Stomach smooth muscle (tissue), 2 donors: ENCODE data around the gene CECR2.

ENCODE experiments used
- H3K27ac ChIP-seq: one replicate; pipeline ENCODE4 v1.7.0; 2013; ENCODE audit warnings: mild to moderate bottlenecking, low read length, inconsistent platforms
- H3K27me3 ChIP-seq, 2 donors: one replicate each; pipeline ENCODE4 v1.7.0; 2013; ENCODE audit warnings: low read length in 2 of 2; ENCODE audit not compliant: insufficient read depth in 2 of 2, control insufficient read depth in 1 of 2
- H3K36me3 ChIP-seq, 2 donors: one replicate each; pipeline ENCODE4 v1.7.0; 2013; ENCODE audit warnings: low read length in 2 of 2; ENCODE audit not compliant: control insufficient read depth in 2 of 2, insufficient read depth in 2 of 2
- H3K4me1 ChIP-seq: one replicate; pipeline ENCODE4 v1.7.0; 2013; ENCODE audit warnings: low read length; ENCODE audit not compliant: control insufficient read depth, insufficient read depth
- H3K4me3 ChIP-seq, 2 donors: one replicate each; pipeline ENCODE4 v1.7.0; 2013; ENCODE audit warnings: low read length in 2 of 2
- H3K9ac ChIP-seq, 2 donors: one replicate each; pipeline ENCODE4 v1.7.0; 2013; ENCODE audit warnings: low read length in 2 of 2, mild to moderate bottlenecking in 1 of 2
- H3K9me3 ChIP-seq, 2 donors: one replicate each; pipeline ENCODE4 v1.7.0; 2013; ENCODE audit warnings: low read length in 2 of 2; ENCODE audit not compliant: control insufficient read depth in 2 of 2
- donor health status: healthy.
- donor health status: Pancreatic carcinoma.

The CECR2 gene

DNA sequence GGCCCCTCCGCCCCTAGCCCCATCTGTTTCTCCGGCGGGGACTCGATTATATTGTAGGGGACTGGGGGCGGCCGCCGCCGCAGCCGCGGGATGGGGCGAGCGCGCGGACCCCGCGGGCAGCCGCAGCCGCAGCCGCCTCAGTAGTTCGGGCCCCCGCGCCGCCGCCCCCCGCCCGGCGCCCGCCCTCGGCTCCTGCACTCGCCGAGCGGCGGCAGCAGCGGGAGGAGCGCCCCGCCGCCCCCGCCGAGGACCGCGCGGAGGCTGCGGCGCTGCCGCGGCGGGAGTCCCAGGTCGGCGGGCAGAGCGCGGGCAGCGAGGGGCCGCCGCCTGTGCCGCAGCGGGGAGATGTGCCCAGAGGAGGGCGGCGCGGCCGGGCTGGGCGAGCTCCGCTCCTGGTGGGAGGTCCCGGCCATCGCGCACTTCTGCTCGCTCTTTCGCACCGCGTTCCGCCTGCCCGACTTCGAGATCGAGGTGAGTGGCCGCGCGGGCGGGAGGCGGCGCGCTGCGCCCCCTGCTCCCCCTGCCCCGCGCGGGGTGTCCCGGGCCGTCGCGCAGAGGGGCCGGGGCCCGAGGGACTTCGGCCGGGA lies at the start of gene CECR2:
CECR2 (plus strand) TSS at position 22 of the 587 bp plus-strand sequence; CDS start at position 346, 324 bp downstream.
- Histone ChIP-seq H3K4me1 (peaks cover 13% of the 10 kb centered on the region), H3K27ac (no peak within 1 kb of the TSS), H3K27me3 (peaks cover 29 to 46% of the 10 kb centered on the region in 2 donors), H3K4me3 (peak within 1 kb of the TSS; percentile 65 to 70), H3K36me3 (no peaks in the 10 kb centered on the region), H3K9me3 (no peaks in the 10 kb centered on the region), H3K9ac (no peak within 1 kb of the TSS)

DNA sequence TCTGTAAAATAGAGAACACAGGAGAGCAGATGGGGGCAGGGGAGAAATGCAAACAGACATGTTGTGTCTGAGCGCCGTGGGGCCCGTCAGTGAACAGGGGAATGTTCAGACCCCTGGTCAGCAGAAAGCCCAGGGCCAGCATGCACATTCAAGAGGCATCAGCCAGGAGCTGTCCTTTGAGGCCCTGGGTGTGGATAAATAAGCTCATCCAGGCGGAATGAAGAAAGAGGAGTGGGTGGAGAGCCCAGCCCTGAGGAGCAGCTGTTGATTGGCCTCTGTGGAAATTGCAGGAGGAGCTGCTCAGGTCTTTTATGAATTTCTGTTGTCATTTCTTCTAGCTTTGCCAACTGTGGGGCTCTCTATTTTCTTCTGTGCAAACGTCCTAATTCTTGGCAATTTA lies 49.7 kb upstream of the CECR2 start:
- peaks cover 2 to 3% of the 10 kb centered on the region in 2 donors for H3K27me3 ChIP-seq
- no peak overlapping the region for H3K9ac ChIP-seq
- no peak overlapping the region for H3K4me3 ChIP-seq
- H3K4me1 ChIP-seq: no peaks in the 10 kb centered on the region
- no peaks in the 10 kb centered on the region for H3K9me3 ChIP-seq
- H3K27ac ChIP-seq: no peak overlapping the region
- H3K36me3 ChIP-seq: no peaks in the 10 kb centered on the region

DNA sequence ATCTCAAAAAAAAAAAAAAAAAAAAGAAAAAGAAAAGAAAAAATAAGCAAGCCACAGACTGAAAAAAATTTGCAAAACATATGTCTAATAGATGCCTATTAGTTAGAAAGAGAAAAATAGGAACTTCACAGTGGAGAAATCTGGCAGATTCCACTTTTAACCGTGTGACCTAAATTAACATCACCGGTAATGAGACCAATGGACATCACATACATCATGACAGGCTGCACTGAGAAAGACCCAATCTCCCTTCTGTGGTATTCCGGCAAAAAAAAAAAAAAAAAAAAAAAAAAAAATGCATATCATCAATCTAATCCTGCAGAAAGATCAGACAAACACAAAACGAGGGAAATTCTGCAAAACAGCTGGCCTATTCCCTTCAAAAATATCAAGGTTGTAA lies 46.7 kb upstream of the CECR2 start:
- H3K4me3 ChIP-seq: no peak overlapping the region
- H3K27ac ChIP-seq: no peak overlapping the region
- H3K4me1 ChIP-seq: no peaks in the 10 kb centered on the region
- no peaks in the 10 kb centered on the region for H3K36me3 ChIP-seq
- no peaks in the 10 kb centered on the region for H3K9me3 ChIP-seq
- H3K9ac ChIP-seq: no peak overlapping the region
- no peaks in the 10 kb centered on the region for H3K27me3 ChIP-seq

DNA sequence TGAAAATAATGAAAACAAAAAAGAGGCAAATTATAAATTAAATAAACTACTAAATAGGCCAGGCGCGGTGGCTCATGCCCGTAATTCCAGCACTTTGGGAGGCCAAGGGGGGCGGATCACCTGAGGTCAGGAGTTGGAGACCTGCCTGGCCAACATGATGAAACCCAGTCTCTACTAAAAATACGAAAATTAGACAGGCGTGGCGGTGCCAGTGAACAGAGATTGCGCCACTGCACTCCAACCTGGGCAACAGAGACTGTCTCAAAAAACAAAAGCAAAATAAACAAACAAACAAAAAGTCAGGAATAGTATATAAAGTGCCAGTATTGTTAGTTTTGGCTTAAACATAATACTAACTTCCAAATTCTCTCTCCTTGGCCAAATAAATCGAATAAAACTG lies 37.6 kb upstream of the CECR2 start:
- Histone ChIP-seq H3K9ac (no peak overlapping the region), H3K9me3 (no peaks in the 10 kb centered on the region), H3K36me3 (no peaks in the 10 kb centered on the region), H3K4me1 (no peaks in the 10 kb centered on the region), H3K27me3 (peaks cover 0 to 7% of the 10 kb centered on the region in 2 donors), H3K27ac (no peak overlapping the region), H3K4me3 (no peak overlapping the region)

DNA sequence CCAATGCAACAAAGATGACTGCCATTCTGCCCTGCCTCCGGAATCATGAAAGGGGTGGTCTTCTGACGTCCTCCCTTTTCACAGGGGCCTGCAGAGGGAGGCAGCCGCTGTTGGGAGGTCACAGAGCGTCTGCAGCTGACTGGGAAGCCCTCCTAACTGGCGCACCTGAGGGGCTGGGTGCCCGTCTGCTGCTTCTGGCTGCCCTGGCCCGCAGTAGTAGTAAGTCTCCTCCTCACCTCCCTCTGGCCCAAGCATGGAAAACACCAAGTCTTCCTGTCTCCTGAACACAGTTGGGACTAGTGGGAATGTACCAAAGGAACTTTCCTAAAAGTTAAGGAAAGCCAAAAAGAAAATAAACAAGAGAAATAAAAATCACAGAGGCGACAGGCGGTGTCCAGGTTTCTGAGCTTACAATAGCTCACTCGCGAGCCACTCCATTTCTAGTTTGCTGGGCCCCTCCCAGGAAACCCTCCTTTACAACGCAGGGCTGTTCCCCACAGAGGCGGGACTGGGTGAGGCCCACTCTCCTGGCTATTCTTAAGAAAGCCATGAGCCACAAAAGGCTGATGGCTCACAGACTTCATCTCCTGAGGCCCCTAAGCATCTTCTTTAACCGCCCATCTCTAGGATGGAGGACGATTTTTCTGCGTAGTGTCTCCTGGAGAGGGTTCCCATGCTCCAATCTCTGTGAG lies 37.0 kb upstream of the CECR2 start:
- Histone ChIP-seq H3K9ac (no peak overlapping the region), H3K4me3 (no peak overlapping the region), H3K27ac (no peak overlapping the region), H3K4me1 (no peaks in the 10 kb centered on the region), H3K9me3 (no peaks in the 10 kb centered on the region), H3K27me3 (peaks cover 2 to 7% of the 10 kb centered on the region in 2 donors), H3K36me3 (no peaks in the 10 kb centered on the region)

DNA sequence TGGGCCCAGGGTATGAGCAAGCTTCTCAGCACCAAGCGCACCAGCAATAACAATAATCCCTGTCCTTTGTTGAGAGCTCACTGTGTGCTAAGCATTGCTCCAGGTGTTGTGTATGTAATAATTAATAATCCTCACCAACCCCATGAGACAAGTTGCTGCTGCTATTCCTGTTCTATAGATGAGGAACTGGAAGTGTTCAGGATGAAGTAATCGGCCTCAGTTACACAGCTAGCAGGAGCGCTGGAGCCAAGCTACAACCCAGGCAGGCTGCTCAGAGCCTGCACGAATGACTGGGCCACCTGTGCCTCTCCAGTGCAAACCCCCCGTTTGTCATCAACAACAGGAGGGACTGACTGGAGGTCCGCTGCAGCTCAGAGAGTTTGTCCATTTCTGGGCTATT lies 35.2 kb upstream of the CECR2 start:
- H3K27me3 ChIP-seq: peaks cover 5 to 8% of the 10 kb centered on the region in 2 donors
- no peaks in the 10 kb centered on the region for H3K4me1 ChIP-seq
- H3K9ac ChIP-seq: no peak overlapping the region
- H3K9me3 ChIP-seq: no peaks in the 10 kb centered on the region
- no peak overlapping the region for H3K27ac ChIP-seq
- no peak overlapping the region for H3K4me3 ChIP-seq
- no peaks in the 10 kb centered on the region for H3K36me3 ChIP-seq

DNA sequence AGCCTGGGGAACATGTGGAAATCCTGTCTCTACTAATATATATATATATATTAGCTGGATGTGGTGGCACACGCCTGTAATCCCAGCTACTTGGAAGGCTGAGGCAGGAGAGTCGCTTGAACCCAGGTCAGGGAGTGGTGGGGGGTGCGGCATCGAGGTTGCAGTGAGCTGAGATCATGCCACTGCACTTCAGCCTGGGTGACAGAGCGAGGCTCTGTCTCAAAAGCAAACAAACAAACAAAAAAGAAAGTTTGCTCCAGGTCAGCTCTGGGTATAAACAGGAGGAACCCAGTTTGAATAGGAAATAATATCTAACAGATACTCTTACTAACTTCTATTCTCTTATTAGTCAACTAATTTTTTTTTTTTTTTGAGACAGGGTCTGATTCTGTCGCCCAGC lies 34.3 kb upstream of the CECR2 start:
- Histone ChIP-seq H3K9me3 (no peaks in the 10 kb centered on the region), H3K9ac (no peak overlapping the region), H3K27ac (no peak overlapping the region), H3K4me3 (no peak overlapping the region), H3K36me3 (no peaks in the 10 kb centered on the region), H3K27me3 (peaks cover 4 to 8% of the 10 kb centered on the region in 2 donors), H3K4me1 (no peaks in the 10 kb centered on the region)

DNA sequence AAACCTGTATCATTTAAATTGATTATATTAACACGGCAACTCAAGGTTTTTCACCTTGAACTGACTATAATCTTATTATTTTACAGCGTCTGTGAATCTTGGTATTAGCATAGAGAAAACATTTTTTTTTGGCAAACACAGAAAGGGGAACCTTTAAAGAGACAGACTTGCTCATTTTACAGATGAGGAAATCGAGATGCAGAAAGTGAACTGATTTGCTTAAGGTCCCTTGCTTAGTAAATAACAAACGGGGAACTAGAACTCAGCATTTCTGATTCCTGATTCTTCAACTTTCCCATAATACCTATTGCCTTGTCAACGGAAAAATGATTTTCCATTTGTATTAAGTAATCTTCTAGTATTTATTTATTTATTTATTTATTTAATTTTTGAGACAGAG lies 33.2 kb upstream of the CECR2 start:
- H3K9ac ChIP-seq: no peak overlapping the region

DNA sequence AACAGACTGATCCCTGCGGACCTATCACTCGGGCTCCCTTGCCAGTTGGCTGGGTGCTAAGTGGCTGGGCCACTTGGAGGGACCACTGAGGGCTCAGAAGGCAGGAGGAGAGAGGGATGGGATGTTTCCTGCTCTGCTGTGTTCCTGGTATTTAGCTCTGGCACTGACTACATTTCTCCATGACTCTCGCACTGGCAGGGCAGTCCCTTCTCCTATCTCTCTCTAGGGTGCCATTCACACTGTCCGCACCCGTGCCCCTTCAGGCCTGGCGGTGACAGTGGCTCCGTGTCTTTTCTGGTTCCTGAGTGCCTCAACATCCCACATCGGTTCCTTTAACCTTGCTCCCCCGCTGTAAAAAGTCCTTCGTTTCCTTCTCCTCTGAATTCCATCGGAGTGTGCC lies 31.6 kb upstream of the CECR2 start:
- H3K4me1 ChIP-seq: no peaks in the 10 kb centered on the region
- H3K9me3 ChIP-seq: no peaks in the 10 kb centered on the region
- no peaks in the 10 kb centered on the region for H3K36me3 ChIP-seq
- no peak overlapping the region for H3K27ac ChIP-seq
- no peak overlapping the region for H3K9ac ChIP-seq
- H3K4me3 ChIP-seq: no peak overlapping the region
- peaks cover 4 to 8% of the 10 kb centered on the region in 2 donors for H3K27me3 ChIP-seq

More for the DNA sequence above, 33.2 kb upstream of the CECR2 start:
- Histone ChIP-seq H3K9me3 (no peaks in the 10 kb centered on the region), H3K27me3 (peaks cover 4 to 8% of the 10 kb centered on the region in 2 donors), H3K36me3 (no peaks in the 10 kb centered on the region), H3K27ac (no peak overlapping the region), H3K4me1 (no peaks in the 10 kb centered on the region), H3K4me3 (no peak overlapping the region)

DNA sequence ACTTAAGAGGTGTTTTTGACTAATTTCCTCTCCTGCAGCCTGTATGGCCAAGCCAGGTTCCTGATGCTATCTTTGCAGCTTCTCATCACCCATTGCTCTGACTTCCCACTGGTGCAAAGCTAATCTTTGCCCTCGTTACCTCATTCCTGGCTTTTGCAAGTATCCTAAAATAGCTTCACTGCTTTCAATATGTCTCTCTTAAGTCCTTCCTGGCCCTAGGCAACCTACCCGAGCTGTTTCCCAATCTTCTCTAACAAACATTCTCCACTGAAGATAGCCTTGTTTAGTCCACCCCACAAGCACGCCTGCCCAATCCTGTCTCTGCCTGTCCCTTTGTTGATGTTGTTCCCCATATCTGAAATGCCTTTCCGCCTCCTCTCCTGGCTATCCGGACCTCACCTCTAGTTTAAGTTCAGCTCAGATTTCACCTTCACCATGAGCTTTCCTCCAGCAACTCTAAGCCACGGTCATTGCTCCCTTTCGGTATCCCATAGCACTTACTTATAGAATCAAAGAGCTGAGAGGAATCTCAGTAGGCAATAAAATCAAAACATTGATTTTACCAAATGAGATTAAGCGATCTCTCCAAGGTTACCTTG lies 30.1 kb upstream of the CECR2 start:
- H3K4me3 ChIP-seq: no peak overlapping the region
- no peaks in the 10 kb centered on the region for H3K36me3 ChIP-seq
- H3K9me3 ChIP-seq: no peaks in the 10 kb centered on the region
- H3K9ac ChIP-seq: no peak overlapping the region
- no peaks in the 10 kb centered on the region for H3K4me1 ChIP-seq
- peaks cover 2 to 8% of the 10 kb centered on the region in 2 donors for H3K27me3 ChIP-seq
- no peak overlapping the region for H3K27ac ChIP-seq

DNA sequence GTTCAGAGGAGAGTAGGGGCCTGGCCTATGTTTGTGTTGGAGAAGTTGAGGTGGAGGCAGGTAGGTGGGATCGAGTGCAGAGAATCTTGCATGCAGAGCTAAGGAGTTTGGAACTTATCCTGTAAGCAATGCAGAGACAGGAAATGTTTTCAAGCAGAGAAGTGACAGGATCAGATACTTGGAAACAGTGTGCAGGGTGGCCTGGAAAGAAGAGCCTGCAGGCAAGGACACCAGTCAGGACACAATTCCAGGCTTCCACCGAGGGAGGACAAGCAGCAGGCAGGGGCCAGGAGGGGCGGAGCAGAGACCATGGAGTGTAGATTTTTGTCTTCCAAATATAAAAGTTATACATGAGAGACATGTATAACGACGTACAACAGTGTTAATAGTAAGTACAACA lies 26.9 kb upstream of the CECR2 start:
- Histone ChIP-seq H3K4me1 (no peaks in the 10 kb centered on the region), H3K27ac (no peak overlapping the region), H3K36me3 (no peaks in the 10 kb centered on the region), H3K9me3 (no peaks in the 10 kb centered on the region), H3K9ac (no peak overlapping the region), H3K27me3 (peaks cover 0 to 6% of the 10 kb centered on the region in 2 donors), H3K4me3 (no peak overlapping the region)
